GM12878 (cell line): ENCODE data around the gene LYPD8. TPM values are rescaled to one million over a fixed set of nuclear protein-coding genes. Genes with fewer than 3 reads are reported as not detected.

ENCODE experiments used
- ATAC-seq: fragments of 200-7000 bp; cut with Tn5 transposase; 3 replicates; pipeline ENCODE4 v1.9.1; 2020; ENCODE audit warnings: mild to moderate bottlenecking, moderate library complexity
- BruUV-seq: library from RNA; stranded (reverse); fragments of 400-500 nt; replicated peaks from 2 replicates; lab custom pipeline; 2021; lab: Mats Ljungman, UMichigan
- CTCF ChIA-PET: fragments of 300-600 bp; sonication (Branson Sonifier 250); formaldehyde crosslinking; extraction: SDS; loops from one replicate; lab custom pipeline; 2021; ENCODE audit warnings: inconsistent platforms; lab: Yijun Ruan, JAX
- POLR2A ChIA-PET: fragments of 350-600 bp; formaldehyde crosslinking; extraction: SDS; loops from one replicate; lab custom pipeline; 2021; ENCODE audit warnings: inconsistent platforms; lab: Charles Lee
- RAD21 ChIA-PET: fragments of 300-600 bp; sonication (Branson Sonifier 250); formaldehyde crosslinking; loops from one replicate; lab custom pipeline; 2023; ENCODE audit warnings: antibody characterized with exemption; ENCODE audit not compliant: unreplicated experiment; lab: Charles Lee
- SMC1A ChIA-PET: fragments of 300-600 bp; sonication (Branson Sonifier 250); formaldehyde crosslinking; loops from one replicate; lab custom pipeline; 2023; ENCODE audit not compliant: unreplicated experiment, uncharacterized antibody; lab: Charles Lee
- DNase-seq: peaks from one replicate; pipeline ENCODE4 v3.0.0-alpha.2; 2011; ENCODE audit warnings: low read depth, low spot score
- FAIRE-seq: peaks from 3 replicates; lab custom pipeline; 2011; peaks lifted over from hg19 to GRCh38; lab: Jason Lieb, UNC
- H2AFZ ChIP-seq: 2 replicates; pipeline ENCODE4 v1.6.0; 2011; ENCODE audit warnings: low read depth, low read length, control low read depth; ENCODE audit not compliant: control insufficient read depth
- H3K27ac ChIP-seq: 2 replicates; pipeline ENCODE4 v1.5.1; 2011; ENCODE audit warnings: control low read depth; ENCODE audit not compliant: control insufficient read depth, insufficient read depth
- H3K27me3 ChIP-seq, 2 experiments: replicated peaks in 1 of 2; 2 replicates each; pipeline versions ENCODE4 v1.6.0 to v1.6.1; 2011; ENCODE audit warnings: low read length in 1 of 2; ENCODE audit not compliant: control insufficient read depth in 2 of 2, insufficient read depth in 2 of 2
- H3K36me3 ChIP-seq, 2 experiments: 2 replicates each; pipeline ENCODE4 v1.5.1; 2011; ENCODE audit warnings: low read length in 1 of 2; ENCODE audit not compliant: control insufficient read depth in 2 of 2, insufficient read depth in 2 of 2
- H3K4me1 ChIP-seq: 2 replicates; pipeline ENCODE4 v1.6.1; 2011; ENCODE audit warnings: mild to moderate bottlenecking, low read length, moderate library complexity, mixed read lengths; ENCODE audit not compliant: control insufficient read depth, insufficient read depth
- H3K4me2 ChIP-seq: 2 replicates; pipeline ENCODE4 v1.6.0; 2011; ENCODE audit warnings: control low read depth; ENCODE audit not compliant: control insufficient read depth, insufficient read depth
- H3K4me3 ChIP-seq: fragments of 200-600 bp; sonication (generic); 2 replicates; pipeline ENCODE4 v1.5.1; 2016
- H3K79me2 ChIP-seq: 2 replicates; pipeline ENCODE4 v1.6.0; 2011; ENCODE audit warnings: low read length; ENCODE audit not compliant: control insufficient read depth, insufficient read depth
- H3K9ac ChIP-seq: 2 replicates; pipeline ENCODE4 v1.8.0; 2011; ENCODE audit warnings: low read length, control low read depth, mixed read lengths; ENCODE audit not compliant: control insufficient read depth, insufficient read depth
- H3K9me3 ChIP-seq: replicated peaks from 3 replicates; pipeline ENCODE4 v1.5.1; 2011; ENCODE audit warnings: mild to moderate bottlenecking, low read length; ENCODE audit not compliant: control insufficient read depth, insufficient read depth
- H4K20me1 ChIP-seq: 2 replicates; pipeline ENCODE4 v1.6.0; 2011; ENCODE audit not compliant: control insufficient read depth, insufficient read depth
- BACH1 ChIP-seq: fragments of 450-650 bp; IDR thresholded peaks from 2 replicates; pipeline ENCODE4 v1.6.1; 2017; ENCODE audit warnings: mild to moderate bottlenecking, borderline replicate concordance
- CEBPB ChIP-seq, 2 experiments: fragments of 150-350 bp in 1 of 2; IDR thresholded peaks; 2 replicates each; pipeline ENCODE4 v1.6.1; 2012 to 2014; ENCODE audit warnings: low read depth in 2 of 2, low read length in 2 of 2, borderline replicate concordance in 1 of 2, inconsistent platforms in 1 of 2
- CTCF ChIP-seq, 3 experiments: IDR thresholded peaks in 2 of 3; conservative IDR thresholded peaks in 1 of 3; 2 replicates each; pipeline ENCODE4 v1.5.1; 2011; ENCODE audit warnings: low read depth in 3 of 3, low read length in 3 of 3, mild to moderate bottlenecking in 3 of 3, control low read depth in 2 of 3, moderate library complexity in 2 of 3, inconsistent platforms in 1 of 3, mixed read lengths in 1 of 3; ENCODE audit not compliant: control insufficient read depth in 2 of 3, insufficient read depth in 1 of 3; ENCODE audit errors: extremely low read depth in 1 of 3
- GATAD2B ChIP-seq: fragments of 450-650 bp; conservative IDR thresholded peaks from 2 replicates; pipeline ENCODE4 v1.6.1; 2017; ENCODE audit warnings: low read depth, mild to moderate bottlenecking, moderate library complexity
- MLLT1 ChIP-seq: fragments of 450-650 bp; IDR thresholded peaks from 2 replicates; pipeline ENCODE4 v1.6.1; 2016; ENCODE audit warnings: mild to moderate bottlenecking
- MYB ChIP-seq: fragments of 150-350 bp; IDR thresholded peaks from 2 replicates; pipeline ENCODE4 v1.6.1; 2014; ENCODE audit warnings: mild to moderate bottlenecking, low read depth, low read length, borderline replicate concordance
- NR2C1 ChIP-seq: fragments of 450-650 bp; IDR thresholded peaks from 2 replicates; pipeline ENCODE4 v1.6.1; 2017; ENCODE audit warnings: antibody characterized with exemption, mild to moderate bottlenecking, moderate library complexity
- POLR2AphosphoS2 ChIP-seq: IDR thresholded peaks from 2 replicates; pipeline ENCODE4 v1.6.1; 2011; ENCODE audit warnings: low read depth, mild to moderate bottlenecking, low read length, improper control_type of control experiment, moderate library complexity
- RAD21 ChIP-seq: IDR thresholded peaks from 2 replicates; pipeline ENCODE4 v1.6.1; 2011; ENCODE audit warnings: mild to moderate bottlenecking, low read depth, low read length, moderate library complexity; ENCODE audit not compliant: insufficient read depth
- RELA ChIP-seq: fragments of 450-650 bp; IDR thresholded peaks from 2 replicates; pipeline ENCODE4 v1.8.0; 2014; ENCODE audit warnings: borderline replicate concordance; ENCODE audit not compliant: partially characterized antibody
- ZNF24 ChIP-seq: fragments of 450-650 bp; IDR thresholded peaks from 2 replicates; pipeline ENCODE4 v1.6.1; 2017; ENCODE audit warnings: antibody characterized with exemption, mild to moderate bottlenecking
- ZNF622 ChIP-seq: fragments of 450-650 bp; IDR thresholded peaks from 2 replicates; pipeline ENCODE4 v1.6.1; 2017; ENCODE audit warnings: mild to moderate bottlenecking, inconsistent platforms
- WGBS: methylation state at CpG from one replicate; pipeline ENCODE4 v1.1.6; 2016; ENCODE audit warnings: low lambda C conversion rate; ENCODE audit not compliant: insufficient replicate concordance, insufficient coverage; ENCODE audit errors: missing lambda C conversion rate; 5-methylcytosine and 5-hydroxymethylcytosine counted together
- in situ Hi-C: fragments of 300-500 bp; cut with MboI; formaldehyde crosslinking; loops from 9 replicates; pipeline ENCODE4 v1.14.3; 2018; ENCODE audit warnings: mixed read lengths
- intact Hi-C: fragments of 100-400 bp; cut with micrococcal nuclease; formaldehyde crosslinking; loops from one replicate; pipeline ENCODE4 v1.14.2; 2022; ENCODE audit not compliant: unreplicated experiment
- polyA plus RNA-seq, 11 experiments: library from polyadenylated mRNA; depleted of rRNA in 4 of 11; unstranded in 6 of 11; stranded (reverse) in 5 of 11; fragments of >200 nt; fragmentation: Nextera tagmentation in 4 of 11; fragmentation: Illumina TruSeq in 1 of 11; extraction: Ambion mirVana in 4 of 11; extraction: Trizol in 1 of 11; gene quantifications; 1 replicate in 1 of 11; 2 replicates in 10 of 11; pipeline versions ENCODE4 v1.2.1 to v1.2.3, GENCODE V29; 2011 to 2016; ENCODE audit warnings: inconsistent platforms in 2 of 11, missing spikeins in 2 of 11, low read depth in 1 of 11
- total RNA-seq, 4 experiments: library from RNA; depleted of rRNA in 3 of 4; stranded (reverse); fragments of >200 nt in 3 of 4; fragmentation: Illumina TruSeq in 1 of 4; extraction: Trizol in 1 of 4; gene quantifications; 2 replicates each; pipeline versions ENCODE4 v1.2.1 to v1.2.3, GENCODE V29; 2013 to 2021

LYPD8 gene
- total and polyA plus RNA-seq, 10 of the 15 experiments (the other 5 are each of a cell fraction or from before 2014, with no cell fraction given), result 0.13 to 0.40 (median 0.18) TPM; not detected in 7

GRCh38 chr1:248757784-248758195, 2.2 kb upstream of the LYPD8 start:
- Histone ChIP-seq H3K27ac (no peak overlapping the region), H3K4me2 (no peak overlapping the region), H3K9me3 (no peaks in the 10 kb centered on the region), H3K4me1 (no peaks in the 10 kb centered on the region), H3K79me2 (no peaks in the 10 kb centered on the region), H3K27me3 (no peaks in the 10 kb centered on the region), H3K36me3 (no peaks in the 10 kb centered on the region), H2AFZ (no peak overlapping the region)
- in situ Hi-C loops, result no loop called here
- no TSS peak for BruUV-seq
- CTCF ChIA-PET, result no interaction called here
- no peak for FAIRE-seq
- POLR2A ChIA-PET, result interaction anchor here (0.6 kb wide), 2 partner anchors 142 to 168 kb away, joined by 3 to 4 read pairs; no protein-coding TSS in a partner anchor
- no peak for ATAC-seq
- 56% methylated on average over 5 of the region's 5 CpGs for WGBS
- DNase-seq, result no peak
- no peak for TF ChIP-seq RAD21
- TF ChIP-seq MYB, result no peak
- TF ChIP-seq CEBPB (IDR thresholded peaks at IDR 0.05; ENCODE audit: borderline replicate concordance in 1 of 2, low read depth in 2 of 2, low read length in 2 of 2), result no peak
- no peak for TF ChIP-seq GATAD2B
- TF ChIP-seq POLR2AphosphoS2, result no peak
- TF ChIP-seq NR2C1, result no peak
- TF ChIP-seq MLLT1, result no peak
- no peak for TF ChIP-seq ZNF24
- TF ChIP-seq CTCF (IDR thresholded peaks at IDR 0.05 in 2 of 3, conservative IDR thresholded peaks at IDR 0.05 in 1 of 3; ENCODE audit: control insufficient read depth in 2 of 3, extremely low read depth in 1 of 3, insufficient read depth in 1 of 3, low read depth in 3 of 3, low read length in 3 of 3), result no peak
- TF ChIP-seq RELA, result no peak
- no peak for TF ChIP-seq ZNF622
- no peak for TF ChIP-seq BACH1
- TF ChIP-seq, all 136 proteins: peak for 0
- ChIA-PET RAD21 (no interaction called here), SMC1A (no interaction called here)
- Histone ChIP-seq H3K4me3 (no peak overlapping the region), H3K9ac (no peak overlapping the region), H4K20me1 (no peaks in the 10 kb centered on the region)
- intact Hi-C loops, result loop anchor here (5.0 kb wide), 1 partner anchor 35 kb away; no protein-coding TSS in a partner anchor
